SKM-1 (cell line): ENCODE data around the gene BRAT1.
"Not testable (repeated sequence)": the region's sequence is repeated elsewhere in the genome, so short reads cannot be mapped to it uniquely, and the experiment has no call there.

Experiments used
- DNase-seq: peaks from one replicate; lab custom pipeline; 2025; ENCODE audit not compliant: unreplicated experiment; lab: John Stamatoyannopoulos, UW

The BRAT1 gene

DNA sequence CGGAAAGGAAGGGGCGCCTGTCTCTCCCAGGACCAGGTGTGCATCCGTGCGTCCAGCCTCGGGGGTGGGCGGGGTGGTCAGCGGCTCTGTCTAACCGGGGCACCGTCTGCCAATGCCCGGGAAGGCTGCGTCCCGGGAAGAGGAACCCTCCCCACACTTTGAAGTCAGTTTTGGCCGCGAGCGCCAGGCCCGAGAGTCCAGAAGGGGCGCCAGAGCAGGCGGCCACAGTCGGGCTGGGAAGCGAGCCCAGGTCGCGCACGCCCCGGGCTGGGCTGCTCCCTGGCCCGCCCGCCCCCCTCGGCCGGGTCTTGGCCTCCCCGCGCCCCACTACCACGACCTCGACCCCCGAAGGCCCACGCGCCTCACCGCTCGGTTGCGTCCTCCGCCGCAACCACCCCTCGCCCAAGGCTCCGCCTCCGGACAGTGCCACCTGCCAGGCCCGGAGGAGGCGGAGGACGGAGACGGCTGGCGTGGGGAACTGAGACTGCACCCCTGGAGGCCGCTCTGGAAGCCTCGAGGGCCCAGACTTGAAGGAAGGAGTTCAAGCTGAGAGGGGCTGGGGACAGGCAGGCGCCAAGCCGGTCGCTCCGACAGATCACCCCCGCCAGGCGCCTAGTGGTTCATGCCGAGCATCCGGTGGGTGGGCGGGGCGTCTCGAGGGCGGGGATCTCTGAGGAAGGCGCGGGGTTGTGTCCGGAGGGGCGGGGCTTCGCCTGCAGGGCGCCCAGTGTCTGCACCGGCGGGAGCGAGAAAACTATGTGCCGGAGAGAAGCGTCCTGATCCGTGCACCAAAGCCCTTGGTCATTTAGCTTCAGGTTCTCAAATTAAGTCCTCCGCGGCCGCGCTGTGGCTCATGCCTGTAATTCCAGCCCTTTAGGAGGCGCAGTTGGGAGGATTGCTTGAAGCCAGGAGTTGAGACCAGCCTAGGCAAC lies at the start of gene BRAT1:
Gene BRAT1, minus strand, starts transcription at position 404 of the 932 bp plus-strand sequence. CDS start 1,093 bp downstream, outside the sequence.
- DNase-seq: peak; percentile 85

DNA sequence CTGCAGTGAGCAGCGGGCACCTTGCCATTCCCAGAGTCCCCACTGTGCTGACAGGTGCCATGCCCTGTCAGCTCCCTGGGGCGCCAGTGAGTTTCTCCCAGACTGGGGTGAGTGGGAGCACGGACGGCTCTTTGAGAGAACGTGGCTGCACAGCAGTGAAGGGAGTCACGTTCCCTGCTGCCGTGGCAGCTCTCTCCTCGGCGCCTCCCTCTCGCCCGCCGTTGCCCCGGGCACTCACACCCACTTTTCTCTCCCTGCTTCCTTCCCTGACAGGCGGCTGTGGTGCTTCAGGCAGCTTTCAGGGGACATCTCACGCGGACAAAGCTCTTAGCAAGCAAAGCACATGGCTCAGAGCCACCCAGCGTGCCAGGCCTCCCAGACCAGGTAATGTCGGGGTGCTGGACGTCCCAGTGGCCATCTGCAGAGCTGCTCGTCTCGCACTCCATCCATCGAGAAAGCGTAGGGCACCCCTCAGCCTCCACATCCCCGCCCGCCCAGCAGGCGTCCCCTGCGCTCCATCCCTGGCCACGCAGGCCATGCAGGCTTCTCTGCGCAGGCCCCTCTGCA lies 49.4 kb upstream of the BRAT1 start:
- DNase-seq: no peak

DNA sequence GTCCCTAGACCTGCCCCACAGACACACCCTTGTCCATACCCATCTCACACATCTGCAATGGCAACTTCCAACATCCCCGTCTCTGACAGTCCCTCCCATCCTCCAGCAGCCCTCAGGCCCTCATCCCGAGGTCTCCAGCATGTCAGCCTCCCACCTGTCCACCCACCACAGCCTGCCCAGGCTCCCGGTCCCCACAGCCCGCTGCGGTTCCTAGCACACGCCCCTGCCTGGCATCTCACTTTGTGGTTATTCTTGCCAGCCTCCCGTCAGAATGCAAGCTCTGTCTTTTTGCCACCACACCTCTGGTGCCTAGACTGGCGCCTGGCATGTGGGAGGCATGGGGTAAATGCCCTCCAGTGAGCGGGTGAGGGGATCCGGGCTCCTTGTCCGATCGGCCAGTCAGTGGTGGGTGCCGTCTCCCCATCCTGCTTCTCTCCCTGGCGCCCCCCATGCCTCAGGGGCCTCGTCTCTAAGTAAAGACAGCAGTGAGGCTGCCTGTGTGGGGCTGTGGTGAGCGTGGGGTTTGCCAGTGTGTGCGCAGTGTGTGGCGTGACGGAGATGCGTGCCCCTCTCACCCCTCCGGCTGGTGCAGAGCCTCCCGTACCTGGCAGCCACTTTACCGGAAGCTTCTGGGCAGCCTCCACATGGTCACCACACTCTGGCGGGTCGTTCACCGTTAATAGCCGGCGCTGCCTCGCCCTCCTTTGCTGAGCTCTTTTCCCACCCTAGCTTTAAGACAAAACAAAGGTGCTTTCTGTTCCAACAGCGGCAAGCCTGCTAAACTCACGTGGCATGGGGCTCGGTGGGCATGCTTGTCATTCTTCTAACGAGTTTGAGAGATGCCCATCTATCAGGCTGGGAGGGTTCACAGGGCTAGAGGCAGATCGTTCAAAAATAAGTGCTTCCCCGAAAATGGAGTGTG lies 48.0 kb upstream of the BRAT1 start:
- DNase-seq: no peak

DNA sequence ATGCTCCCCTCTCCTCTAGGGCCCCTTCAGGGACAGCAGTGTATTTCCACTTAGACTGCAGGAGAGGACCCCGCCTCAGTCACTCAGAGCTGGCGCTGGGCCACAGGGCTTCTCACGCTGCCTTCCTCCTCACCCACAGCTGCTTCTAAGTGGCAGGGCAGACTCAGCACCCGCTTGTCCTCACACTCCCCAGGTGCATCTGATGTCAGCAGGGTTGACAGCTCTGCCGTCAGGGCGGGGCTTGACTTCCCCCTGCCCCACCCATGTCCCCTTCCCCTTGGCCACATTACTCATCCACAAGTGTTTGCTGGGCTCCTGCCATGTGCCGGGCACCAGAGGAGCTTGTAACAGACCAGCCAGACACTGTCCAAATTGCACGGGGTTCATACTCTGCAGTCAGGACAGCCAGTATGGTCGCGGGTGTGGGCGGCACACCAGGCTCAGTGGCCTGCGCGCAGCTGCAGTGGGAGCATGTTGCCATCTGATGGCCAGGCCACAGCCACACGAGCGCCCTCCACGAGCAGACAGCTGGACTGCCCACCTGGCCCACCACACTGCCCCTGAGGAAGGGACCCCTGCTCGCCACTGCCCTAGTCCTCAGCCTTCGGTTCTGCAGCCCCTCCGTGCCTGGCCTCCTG lies 47.2 kb upstream of the BRAT1 start:
- no peak for DNase-seq

DNA sequence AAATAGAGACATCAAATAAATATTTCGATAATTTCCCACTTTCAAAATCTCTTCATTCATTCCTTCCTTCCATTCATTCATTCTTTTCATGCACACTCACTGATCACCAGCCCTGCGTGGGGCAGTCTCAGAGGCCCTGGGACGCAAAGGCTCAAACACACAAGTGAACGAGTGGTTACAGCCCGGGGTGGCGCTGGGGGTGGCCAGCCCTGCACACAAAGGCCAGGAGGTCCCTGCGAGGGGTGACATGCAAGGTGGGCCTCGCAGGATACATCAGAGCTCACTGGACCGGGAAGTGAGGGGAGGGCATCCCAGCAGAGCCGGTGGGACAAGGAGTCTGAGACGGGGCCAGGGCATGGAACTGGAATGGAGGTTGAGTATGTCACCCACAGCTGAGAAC lies 46.6 kb upstream of the BRAT1 start:
- no peak for DNase-seq

DNA sequence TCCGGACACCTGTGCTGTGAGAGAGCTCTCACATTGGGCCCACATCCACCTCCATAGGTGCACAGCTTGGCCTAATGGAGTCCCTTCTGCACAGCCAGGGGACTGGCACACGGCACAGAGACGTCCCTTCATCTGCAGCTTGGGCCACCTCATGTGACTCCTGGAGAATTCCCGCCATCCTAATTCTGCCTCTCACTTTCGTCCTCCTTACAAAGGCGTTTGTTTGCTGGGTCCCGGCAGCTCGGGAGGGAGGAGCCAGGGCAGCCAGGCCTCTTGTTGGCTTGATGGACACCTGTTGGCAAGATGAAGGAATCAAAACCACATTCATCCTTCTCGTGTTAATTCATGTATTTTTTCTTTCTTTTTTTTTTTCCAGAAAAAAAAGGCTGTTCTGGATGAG lies 45.7 kb upstream of the BRAT1 start:
- DNase-seq: no peak

DNA sequence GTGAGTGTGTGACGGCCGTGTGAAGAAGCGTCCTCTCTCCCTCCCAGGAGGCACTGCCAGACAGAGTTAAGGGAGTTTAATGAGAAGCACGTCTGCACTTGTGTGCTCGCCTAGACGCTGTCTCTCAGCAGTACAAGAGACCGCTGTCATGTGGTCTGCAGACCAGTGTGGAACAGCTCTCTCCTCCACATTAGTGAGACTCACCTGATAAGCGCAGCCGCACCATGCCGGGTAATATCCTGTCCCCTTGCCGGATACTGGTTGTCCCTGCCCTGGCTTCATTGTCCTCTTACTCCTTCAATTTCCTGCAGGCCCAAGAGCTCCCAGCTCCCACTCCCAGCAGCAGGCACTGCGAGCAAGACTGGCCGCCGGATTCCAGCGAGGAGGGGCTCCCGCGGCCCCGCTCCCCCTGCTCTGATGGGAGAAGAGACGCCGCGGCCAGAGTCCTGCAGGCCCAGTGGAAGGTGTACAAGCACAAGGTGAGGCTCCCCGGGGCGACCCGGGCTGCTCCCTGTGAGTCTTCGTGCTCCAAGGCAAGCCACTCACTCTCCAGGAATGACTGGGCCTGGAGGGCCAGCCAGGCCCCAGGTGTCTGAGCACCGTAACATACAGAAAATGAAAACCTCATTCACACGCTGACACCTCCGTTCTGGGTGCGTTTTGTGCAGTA lies 43.0 kb upstream of the BRAT1 start:
- DNase-seq: no peak

DNA sequence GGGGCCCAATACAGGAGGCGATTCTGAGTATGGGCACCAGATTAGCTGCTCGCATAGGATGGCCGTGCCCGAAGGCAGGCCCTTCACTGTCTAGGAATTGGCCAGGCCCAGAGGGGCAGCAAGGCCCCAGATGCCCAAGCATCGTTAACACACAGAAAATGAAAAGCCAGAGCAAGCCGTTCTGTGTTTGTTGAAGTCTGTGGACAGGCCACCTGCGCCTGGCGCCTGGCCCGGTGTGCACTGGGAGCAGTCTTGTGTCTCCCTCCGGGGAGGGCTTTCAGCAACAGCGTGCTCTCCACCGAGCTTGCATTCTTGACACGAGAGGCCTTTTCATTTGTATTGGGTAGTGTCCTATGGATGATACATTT lies 41.9 kb upstream of the BRAT1 start:
- DNase-seq: no peak

DNA sequence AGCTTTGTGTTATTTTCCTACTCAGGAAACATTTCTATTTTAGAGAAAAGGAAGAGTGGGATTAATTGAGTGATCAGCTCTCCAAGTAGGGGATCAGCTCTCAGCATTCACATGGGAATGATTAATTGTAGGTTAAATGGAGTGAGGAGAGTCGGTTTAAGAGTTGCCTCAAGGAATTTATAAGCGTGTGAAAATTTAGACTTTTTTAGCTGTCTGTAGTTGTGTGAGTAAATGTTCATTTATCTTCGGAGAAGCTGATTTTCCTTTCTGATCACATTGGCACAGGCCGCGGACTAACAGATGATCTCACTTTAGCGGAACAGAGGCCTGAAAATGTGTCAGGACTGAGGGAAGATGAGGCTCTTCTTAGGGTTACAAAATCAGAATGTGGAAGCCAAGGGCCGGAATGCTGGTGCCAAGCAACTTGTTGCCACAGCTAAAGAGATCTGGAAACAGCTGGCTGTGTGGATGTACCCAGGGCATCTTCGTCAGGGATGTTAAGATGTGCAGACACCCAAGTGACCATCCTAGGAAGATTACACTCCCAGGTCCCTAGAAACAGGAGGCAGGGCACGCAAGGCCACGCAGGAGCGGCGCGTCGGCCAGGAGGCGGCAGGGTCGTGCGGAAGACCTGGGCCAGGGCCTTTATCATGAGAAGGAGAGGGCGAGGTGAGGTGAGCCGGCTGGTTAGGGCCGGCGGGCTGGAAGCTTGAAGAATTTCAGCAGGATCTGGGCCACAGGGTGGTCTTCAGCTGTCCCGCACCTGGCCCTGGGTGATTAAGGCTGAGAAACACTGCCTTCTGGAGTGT lies 41.3 kb upstream of the BRAT1 start:
- no peak for DNase-seq

DNA sequence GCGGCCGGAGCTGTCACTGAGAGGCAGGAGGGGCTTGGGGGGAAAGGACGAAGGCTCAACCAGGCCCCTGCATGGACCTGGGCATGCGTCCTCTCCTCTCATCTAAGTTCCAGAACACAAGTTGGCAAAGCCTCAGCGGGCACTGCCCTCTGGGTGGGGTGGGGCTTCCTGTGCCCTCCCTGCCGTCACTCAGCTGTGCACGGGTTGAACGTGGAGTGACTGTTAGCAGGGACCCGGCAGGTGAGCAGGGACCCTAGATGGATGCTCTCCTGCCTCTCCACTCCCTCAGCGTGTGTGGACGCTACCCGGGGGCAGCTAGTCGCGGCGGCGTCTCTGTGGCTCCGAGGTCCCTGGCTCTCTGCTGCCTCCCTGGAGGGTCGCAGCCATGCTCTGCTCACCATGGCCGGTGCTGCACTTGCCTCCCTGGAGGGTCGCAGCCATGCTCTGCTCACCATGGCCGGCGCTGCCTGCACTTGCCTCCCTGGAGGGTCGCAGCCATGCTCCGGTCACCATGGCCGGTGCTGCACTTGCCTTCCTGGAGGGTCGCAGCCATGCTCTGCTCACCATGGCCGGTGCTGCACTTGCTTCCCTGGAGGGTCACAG lies 40.0 kb upstream of the BRAT1 start:
- no peak for DNase-seq

DNA sequence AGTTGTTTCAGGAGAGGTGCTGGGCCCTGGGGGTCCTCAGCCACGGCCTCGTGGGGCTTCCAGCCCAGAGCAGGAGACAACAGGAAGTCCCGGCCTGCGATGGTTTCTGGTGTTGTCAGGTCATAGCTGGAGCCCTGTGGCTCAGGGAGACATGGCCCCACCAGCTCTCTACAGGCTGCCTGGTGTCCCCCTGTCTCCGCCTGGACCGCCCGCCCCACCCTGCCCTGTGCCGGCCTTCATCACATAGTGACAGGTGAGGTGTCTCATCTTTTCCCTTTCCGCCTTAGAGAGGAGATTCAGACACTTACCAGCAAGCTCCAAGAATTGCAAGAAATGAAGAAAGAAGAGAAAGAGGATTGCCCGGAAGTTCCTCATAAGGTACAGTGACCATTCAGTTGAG lies 39.3 kb upstream of the BRAT1 start:
- DNase-seq: no peak

DNA sequence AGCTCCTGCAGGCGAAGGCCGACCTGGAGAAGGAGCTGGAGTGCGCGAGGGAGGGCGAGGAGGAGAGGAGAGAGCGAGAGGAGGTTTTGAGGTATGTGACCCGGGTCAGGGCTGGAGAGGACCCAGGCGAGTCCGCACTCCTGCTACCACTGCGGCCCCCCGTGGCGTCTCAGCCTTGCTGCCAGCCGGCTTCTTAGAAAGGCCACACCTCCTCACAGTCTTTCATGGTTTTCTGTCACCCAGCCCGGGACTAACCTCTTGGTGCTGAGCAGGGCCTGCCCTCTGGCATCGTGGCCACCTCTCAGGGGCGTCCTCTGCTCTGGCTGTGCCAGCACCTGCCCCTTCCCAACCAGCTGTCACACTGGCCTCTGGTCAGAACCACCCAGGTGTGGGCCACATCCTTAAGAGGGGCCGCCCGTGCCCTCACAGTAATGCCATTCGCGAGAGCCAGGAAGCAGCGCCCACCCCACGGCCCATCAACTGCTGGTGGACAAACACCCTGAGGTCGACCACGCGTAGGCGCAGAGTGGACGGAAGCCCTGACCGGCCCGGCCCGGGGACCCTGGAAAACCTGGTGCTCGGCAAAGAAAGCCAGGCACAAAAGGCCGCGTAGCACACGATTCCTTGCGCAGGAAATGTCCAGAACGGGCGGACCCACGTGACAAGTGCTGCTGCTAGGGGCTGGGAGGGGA lies 37.9 kb upstream of the BRAT1 start:
- DNase-seq: no peak

DNA sequence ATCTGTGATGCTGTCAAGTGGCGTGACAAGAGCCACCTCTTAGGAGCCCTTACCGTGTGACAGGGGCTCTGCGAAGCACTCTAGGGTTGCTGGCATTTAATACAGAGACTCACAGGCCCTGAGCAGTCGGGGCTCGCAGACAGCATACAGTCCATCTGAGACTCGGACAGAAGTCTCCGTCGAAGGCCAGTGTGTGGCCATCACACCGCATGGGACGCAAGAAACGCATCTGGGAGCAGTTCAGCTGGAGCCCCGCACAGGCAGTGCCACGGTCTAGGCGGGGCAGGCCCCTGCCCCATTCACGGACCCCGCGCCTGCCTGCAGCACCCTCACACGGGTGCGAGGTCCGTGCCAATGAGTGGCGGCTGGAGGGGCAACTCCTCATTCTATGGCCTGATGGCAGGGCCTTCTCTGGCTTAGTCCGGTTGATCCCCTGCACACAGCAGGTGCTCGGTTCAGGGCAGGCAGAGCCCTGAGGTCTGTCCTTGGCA lies 37.1 kb upstream of the BRAT1 start:
- DNase-seq: no peak

DNA sequence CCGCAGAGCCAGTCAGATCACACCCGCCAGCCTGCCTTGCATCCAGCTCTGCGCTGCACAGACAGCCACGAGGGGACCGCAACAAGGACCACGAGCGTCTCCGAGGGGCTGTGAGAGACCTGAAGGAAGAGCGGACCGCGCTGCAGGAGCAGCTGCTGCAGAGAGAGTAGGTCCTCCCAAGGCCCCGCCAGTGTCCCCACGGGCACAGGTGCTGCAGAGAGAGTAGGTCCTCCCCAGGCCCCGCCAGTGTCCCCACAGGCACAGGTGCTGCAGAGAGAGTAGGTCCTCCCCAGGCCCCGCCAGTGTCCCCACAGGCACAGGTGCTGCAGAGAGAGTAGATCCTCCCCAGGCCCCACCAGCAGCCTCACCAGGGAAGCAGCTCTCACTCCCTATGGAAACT lies 34.6 kb upstream of the BRAT1 start:
- DNase-seq: not testable (repeated sequence)

DNA sequence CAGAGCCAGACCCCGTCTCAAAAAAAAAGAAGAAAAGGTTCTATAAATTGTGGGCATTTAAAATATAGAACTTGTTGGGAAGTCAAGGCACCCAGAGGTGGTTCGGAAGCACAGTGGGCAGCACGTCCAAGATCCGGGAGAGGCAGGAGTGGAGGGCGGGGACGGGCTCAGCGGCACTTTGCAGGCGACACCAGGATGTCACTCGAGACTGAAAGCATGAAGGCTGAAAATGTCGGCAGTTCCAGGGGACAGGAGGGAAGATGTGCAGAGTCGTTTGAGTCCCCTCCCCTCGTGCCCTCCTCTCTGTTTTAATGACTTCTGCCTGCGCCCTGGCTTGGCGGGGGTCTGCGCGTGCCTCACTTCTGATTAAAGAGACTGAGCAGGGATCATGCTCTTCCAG lies 34.0 kb upstream of the BRAT1 start:
- DNase-seq: no peak

DNA sequence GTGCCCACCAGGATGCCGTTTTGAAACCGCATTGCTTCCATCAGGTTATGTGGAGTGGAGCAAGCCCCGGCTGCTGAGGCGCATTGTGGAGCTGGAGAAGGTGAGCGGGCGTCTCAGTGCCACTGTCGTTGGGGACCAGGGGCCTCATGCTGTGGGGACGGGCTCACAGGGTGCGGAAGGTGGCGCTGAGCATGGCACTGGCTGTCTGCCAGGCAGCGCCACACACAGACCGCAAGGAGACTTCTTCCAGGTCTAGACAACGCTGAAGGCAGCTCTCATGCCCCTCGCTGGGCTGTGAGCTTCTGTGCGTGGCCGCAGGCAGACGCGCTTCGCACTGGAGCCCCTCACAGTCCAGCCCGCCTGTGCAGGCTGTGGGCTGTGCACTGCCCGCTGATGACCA lies 32.5 kb upstream of the BRAT1 start:
- DNase-seq: no peak

DNA sequence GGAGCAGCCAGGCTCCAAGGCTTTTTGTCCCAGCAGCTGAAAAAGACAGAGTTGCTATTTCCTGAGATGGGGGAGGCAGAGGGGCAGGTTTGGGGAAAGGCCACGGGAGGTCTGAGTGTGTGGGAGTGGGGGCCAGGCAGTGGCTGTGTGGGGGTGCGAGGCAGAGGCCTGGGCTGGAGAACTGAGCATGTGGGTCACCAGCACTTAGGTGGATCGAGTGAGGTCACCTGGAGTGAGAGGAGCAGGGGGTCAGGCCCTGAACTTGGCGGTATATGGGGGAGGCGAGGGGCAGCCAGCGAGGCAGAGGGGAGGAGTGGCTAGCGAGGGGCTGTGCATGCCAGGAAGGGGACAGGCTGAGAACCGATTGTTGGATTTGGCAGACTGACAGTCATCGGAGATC lies 31.8 kb upstream of the BRAT1 start:
- no peak for DNase-seq

DNA sequence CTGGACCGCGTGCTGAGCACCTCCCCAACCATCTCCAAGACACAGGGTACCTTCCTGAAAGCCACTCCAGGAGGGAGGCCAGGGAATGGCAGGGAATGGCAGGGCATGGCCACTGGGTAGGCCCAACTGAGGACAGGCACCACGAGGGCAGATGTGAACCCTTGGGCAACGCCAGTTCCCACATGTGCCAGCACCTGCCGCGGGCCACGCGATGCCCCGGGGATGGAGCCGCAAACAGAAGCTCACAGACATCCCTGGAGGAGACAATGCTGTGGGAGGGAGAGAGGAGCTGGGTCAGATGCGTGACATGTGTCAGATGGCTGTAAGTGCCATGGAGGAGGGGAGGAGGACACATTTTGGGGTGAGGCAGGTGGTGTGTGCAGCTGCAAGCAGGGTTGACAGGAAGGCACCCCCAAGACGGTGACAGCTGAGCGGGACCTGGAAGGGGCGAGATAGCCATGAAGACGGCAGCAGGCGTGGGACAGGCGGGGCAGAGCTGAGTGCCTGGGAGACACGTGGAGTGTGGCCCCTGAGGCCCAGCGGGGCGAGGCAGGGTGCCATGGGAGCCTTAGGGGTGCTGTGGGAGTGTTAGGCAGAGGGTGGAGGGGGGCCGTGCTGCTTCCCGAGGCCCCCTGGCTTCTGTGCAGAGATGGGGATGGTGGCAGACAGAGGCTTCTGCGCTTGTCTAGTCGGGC lies 31.1 kb upstream of the BRAT1 start:
- no peak for DNase-seq
